K562 (cell line): ENCODE results near the gene DIP2B. TPM values are rescaled to one million over a fixed set of nuclear protein-coding genes. Genes with fewer than 3 reads are reported as not detected.
A peak's percentile ranks its signal among the peaks of the same experiment; 100 is the strongest.

Experiments
- ARID1B ChIP-seq: fragments of 450-650 bp; IDR thresholded peaks from 2 replicates; pipeline ENCODE4 v1.6.1; 2016; ENCODE audit warnings: antibody characterized with exemption, mild to moderate bottlenecking, inconsistent platforms
- MIER1 ChIP-seq: fragments of 450-650 bp; IDR thresholded peaks from 2 replicates; pipeline ENCODE4 v1.6.1; 2016; ENCODE audit warnings: antibody characterized with exemption, mild to moderate bottlenecking, low read depth
- NCOA6 ChIP-seq: fragments of 450-650 bp; IDR thresholded peaks from 2 replicates; pipeline ENCODE4 v1.6.1; 2017; ENCODE audit warnings: mild to moderate bottlenecking
- RBM15 ChIP-seq: fragments of 200-400 bp; formaldehyde crosslinking; IDR thresholded peaks from 2 replicates; pipeline ENCODE4 v1.6.1; 2018; ENCODE audit warnings: mild to moderate bottlenecking, low read length, moderate library complexity; ENCODE audit not compliant: insufficient read depth
- RBM22 ChIP-seq: fragments of 200-400 bp; formaldehyde crosslinking; IDR thresholded peaks from 2 replicates; pipeline ENCODE4 v1.6.1; 2018; ENCODE audit warnings: low read length, low read depth; ENCODE audit not compliant: poor library complexity, severe bottlenecking
- TEAD2 ChIP-seq: fragments of 450-650 bp; IDR thresholded peaks from 2 replicates; pipeline ENCODE4 v1.6.1; 2016; ENCODE audit warnings: missing genetic modification characterization, control low read depth, missing compliant biosample characterization
- YY1 ChIP-seq, 3 experiments: IDR thresholded peaks; 2 replicates each; pipeline ENCODE4 v1.6.1; 2011; ENCODE audit warnings: low read length in 2 of 3, mild to moderate bottlenecking in 2 of 3, moderate library complexity in 2 of 3, borderline replicate concordance in 1 of 3, control low read depth in 1 of 3, low read depth in 1 of 3; ENCODE audit not compliant: insufficient read depth in 3 of 3, insufficient replicate concordance in 2 of 3, control insufficient read depth in 1 of 3, insufficient read length in 1 of 3; ENCODE audit errors: extremely low read depth in 1 of 3
- ZNF586 ChIP-seq: fragments of 450-650 bp; formaldehyde crosslinking; conservative IDR thresholded peaks from 2 replicates; pipeline ENCODE4 v1.4.0; 2020; ENCODE audit warnings: mild to moderate bottlenecking, moderate library complexity
- polyA plus RNA-seq, 8 experiments: library from polyadenylated mRNA; depleted of rRNA in 4 of 8; stranded (reverse) in 5 of 8; unstranded in 3 of 8; fragments of >200 nt; fragmentation: Nextera tagmentation in 2 of 8; fragmentation: Illumina TruSeq in 1 of 8; extraction: Ambion mirVana in 2 of 8; extraction: Trizol in 1 of 8; gene quantifications; 2 replicates each; pipeline versions ENCODE4 v1.2.1 to v1.2.3, GENCODE V29; 2011 to 2014; ENCODE audit warnings: inconsistent platforms in 1 of 8, missing spikeins in 1 of 8
- total RNA-seq, 7 experiments: library from RNA; depleted of rRNA in 6 of 7; stranded (reverse); fragments of >200 nt in 6 of 7; fragmentation: Illumina TruSeq in 2 of 7; extraction: Trizol in 2 of 7; gene quantifications; 2 replicates each; pipeline versions ENCODE4 v1.2.1 to v1.2.3, GENCODE V29; 2011 to 2021; ENCODE audit warnings: low replicate concordance in 1 of 7
- TF ChIP-seq, protein P1 (sequence below): sonication (generic); formaldehyde crosslinking; IDR thresholded peaks from 2 replicates; pipeline ENCODE4 v1.8.0; 2022; ENCODE audit warnings: mild to moderate bottlenecking, missing genetic modification reagents
- TF ChIP-seq, protein P2 (sequence below): IDR thresholded peaks from 2 replicates; pipeline ENCODE4 v1.6.1; 2011; ENCODE audit warnings: borderline replicate concordance, low read depth, mild to moderate bottlenecking, moderate library complexity, low read length; ENCODE audit not compliant: insufficient read depth, poor library complexity, severe bottlenecking
- TF ChIP-seq, protein P3 (sequence below): fragments of 250-450 bp; sonication (Bioruptor Pico); IDR thresholded peaks from 2 replicates; pipeline ENCODE4 v1.5.0; 2022; ENCODE audit warnings: mild to moderate bottlenecking

Gene DIP2B
- total and polyA plus RNA-seq, 9 of the 15 experiments (the other 6 are each of a cell fraction or from before 2014, with no cell fraction given), result 4.6 to 26.1 (median 18.8) TPM

DNA sequence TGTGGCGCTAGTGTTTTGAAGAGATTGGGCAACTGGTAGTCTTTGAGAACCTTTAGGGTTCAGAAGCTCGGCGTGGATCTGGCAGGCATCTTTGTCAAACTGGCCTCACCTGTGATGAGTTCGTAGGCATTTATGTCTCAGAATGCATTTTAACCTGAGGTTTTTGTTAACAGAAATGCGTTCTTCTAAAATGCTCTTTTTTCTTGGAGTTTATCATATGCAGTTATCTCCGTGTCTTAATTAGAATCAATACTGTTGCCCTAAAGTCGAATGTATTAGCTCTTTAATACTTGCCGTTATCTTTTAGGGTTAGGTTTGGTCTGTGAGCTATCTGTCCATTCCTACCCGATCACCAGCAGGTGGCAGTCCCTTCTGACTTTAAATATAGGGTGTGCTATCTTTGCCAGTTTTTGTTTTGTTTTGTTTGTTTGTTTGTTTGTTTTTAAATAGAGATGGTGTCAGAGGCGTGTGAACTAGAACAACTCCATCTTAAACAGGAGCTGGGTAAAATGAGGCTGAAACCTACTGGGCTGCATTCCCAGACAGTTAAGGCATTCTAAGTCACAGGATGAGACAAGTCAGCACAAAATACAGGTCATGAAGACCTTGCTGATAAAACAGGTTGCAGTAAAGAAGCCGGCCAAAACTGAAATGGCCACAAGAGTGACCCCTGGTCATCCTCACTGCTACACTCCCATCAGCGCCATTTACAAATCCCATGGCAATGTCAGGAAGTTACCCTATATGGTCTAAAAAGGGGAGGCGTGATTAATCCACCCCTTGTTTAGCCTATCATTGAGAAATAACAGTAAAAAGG lies 260.5 kb downstream of the DIP2B start (continued):
- TF ChIP-seq RBM15, result no peak
- 0 out of 2 replicates have a peak, but pooled peaks have one; percentile 11 for TF ChIP-seq NCOA6
- no peak for TF ChIP-seq ZNF586 (CRISPR knock-in tag)
- TF ChIP-seq RBM22, result no peak
- TF ChIP-seq ARID1B, result peak; percentile 62
- no peak for TF ChIP-seq TEAD2 (tag)
- TF ChIP-seq, protein P1, sequence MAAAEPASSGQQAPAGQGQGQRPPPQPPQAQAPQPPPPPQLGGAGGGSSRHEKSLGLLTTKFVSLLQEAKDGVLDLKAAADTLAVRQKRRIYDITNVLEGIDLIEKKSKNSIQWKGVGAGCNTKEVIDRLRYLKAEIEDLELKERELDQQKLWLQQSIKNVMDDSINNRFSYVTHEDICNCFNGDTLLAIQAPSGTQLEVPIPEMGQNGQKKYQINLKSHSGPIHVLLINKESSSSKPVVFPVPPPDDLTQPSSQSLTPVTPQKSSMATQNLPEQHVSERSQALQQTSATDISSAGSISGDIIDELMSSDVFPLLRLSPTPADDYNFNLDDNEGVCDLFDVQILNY (CRISPR knock-in tag), result no peak
- TF ChIP-seq, protein P2, sequence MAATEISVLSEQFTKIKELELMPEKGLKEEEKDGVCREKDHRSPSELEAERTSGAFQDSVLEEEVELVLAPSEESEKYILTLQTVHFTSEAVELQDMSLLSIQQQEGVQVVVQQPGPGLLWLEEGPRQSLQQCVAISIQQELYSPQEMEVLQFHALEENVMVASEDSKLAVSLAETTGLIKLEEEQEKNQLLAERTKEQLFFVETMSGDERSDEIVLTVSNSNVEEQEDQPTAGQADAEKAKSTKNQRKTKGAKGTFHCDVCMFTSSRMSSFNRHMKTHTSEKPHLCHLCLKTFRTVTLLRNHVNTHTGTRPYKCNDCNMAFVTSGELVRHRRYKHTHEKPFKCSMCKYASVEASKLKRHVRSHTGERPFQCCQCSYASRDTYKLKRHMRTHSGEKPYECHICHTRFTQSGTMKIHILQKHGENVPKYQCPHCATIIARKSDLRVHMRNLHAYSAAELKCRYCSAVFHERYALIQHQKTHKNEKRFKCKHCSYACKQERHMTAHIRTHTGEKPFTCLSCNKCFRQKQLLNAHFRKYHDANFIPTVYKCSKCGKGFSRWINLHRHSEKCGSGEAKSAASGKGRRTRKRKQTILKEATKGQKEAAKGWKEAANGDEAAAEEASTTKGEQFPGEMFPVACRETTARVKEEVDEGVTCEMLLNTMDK, result peak; percentile 68
- TF ChIP-seq, protein P3, sequence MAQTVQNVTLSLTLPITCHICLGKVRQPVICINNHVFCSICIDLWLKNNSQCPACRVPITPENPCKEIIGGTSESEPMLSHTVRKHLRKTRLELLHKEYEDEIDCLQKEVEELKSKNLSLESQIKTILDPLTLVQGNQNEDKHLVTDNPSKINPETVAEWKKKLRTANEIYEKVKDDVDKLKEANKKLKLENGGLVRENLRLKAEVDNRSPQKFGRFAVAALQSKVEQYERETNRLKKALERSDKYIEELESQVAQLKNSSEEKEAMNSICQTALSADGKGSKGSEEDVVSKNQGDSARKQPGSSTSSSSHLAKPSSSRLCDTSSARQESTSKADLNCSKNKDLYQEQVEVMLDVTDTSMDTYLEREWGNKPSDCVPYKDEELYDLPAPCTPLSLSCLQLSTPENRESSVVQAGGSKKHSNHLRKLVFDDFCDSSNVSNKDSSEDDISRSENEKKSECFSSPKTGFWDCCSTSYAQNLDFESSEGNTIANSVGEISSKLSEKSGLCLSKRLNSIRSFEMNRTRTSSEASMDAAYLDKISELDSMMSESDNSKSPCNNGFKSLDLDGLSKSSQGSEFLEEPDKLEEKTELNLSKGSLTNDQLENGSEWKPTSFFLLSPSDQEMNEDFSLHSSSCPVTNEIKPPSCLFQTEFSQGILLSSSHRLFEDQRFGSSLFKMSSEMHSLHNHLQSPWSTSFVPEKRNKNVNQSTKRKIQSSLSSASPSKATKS (CRISPR knock-in tag), result no peak
- TF ChIP-seq YY1 (IDR thresholded peaks at IDR 0.05; ENCODE audit: borderline replicate concordance in 1 of 3, control insufficient read depth in 1 of 3, extremely low read depth in 1 of 3, insufficient read depth in 3 of 3, insufficient read length in 1 of 3, insufficient replicate concordance in 2 of 3, low read depth in 1 of 3, low read length in 2 of 3), result peak in 1 of 3 experiments; percentile 74
- TF ChIP-seq MIER1, result 0 out of 2 replicates have a peak, but pooled peaks have one; percentile 37
